Stimulated activated CD4-positive, alpha-beta T cell treated with anti-CD3 and anti-CD28 coated beads, Interleukin-4, amount 100 ng/mL, for 1 hour (primary cell): ENCODE measurements around the gene CES1.
"Not testable (repeated sequence)": the region's sequence is repeated elsewhere in the genome, so short reads cannot be mapped to it uniquely, and the experiment has no call there.

Source experiments
- DNase-seq: peaks from one replicate; pipeline ENCODE4 v3.0.0-alpha.2; 2020

The CES1 gene

DNA sequence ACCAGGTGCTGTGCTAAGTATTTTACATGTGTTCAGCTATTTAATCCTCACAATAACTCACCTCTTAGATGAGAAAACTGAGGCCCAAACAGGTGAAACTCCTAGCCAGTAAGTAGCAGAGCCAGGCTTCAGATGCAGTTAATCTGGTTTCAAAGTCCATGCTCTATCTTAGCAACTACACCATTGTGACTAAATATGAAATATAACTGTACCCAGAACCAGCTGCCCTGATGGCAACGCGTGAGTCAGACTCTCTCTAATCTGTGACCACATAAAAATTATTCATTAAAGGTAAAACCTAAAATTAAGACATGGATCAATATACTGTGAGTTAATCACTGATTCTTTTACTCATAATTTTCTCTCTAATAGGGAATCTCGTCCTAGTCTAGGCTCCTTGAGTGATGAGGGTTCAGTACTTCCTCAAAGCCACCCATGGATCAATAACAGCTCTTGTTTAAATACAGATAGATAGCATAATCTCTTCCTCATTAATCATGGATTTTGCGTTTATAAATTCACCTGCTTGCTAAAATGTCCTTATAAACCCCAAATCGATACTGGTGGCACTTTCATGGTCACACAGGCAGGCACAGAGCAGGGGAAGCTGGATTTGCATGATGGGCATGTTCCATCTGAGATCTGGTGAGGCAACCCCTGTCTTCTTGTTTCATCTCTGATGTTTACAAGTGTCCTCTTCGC, 50.7 kb downstream of the CES1 start:
- not testable (repeated sequence) for DNase-seq

GRCh38 chr16:55781456-55781855, 51.4 kb downstream of the CES1 start:
- DNase-seq = not testable (repeated sequence)

GRCh38 chr16:55780095-55780407, 52.8 kb downstream of the CES1 start:
- DNase-seq = not testable (repeated sequence)

- no peak for DNase-seq
Observed at GRCh38 chr16:55779402-55780094, 53.3 kb downstream of the CES1 start.

GRCh38 chr16:55778757-55779156, 54.1 kb downstream of the CES1 start:
- no peak for DNase-seq

GRCh38 chr16:55775857-55776256, 57.0 kb downstream of the CES1 start:
- DNase-seq = no peak

DNA sequence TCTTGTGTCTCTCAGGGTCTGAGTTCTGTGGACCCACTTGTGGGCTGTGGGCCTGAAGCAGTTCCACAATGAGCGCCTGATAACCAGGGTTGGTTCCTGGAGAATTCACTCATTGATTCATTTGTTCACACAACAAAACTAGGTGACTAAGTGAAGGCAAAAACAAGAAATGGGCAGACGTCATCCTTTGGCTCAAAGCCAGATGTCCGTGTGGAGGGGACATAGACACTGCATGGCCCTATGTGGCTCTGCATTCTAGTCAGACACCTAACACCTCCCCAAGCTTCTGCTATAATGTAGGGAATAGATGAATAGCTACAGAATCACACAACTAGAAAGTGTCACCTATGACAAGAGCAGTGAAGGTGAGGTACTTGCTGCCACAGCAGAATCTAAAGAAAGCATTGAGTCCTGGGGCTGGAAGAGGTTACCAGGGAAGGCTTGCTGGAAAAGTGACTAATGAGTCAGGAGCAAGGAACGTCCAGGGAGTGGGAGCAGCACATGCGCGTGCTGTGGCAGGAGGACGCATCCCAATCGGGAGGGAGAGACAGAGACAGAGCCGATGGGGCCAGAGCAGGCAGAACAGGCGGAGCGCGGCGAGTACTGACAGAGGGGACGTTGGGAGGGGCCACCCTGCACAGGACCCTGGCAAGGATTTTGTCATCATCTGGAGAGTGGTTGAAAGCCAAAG, 58.9 kb downstream of the CES1 start:
- DNase-seq = no peak

- DNase-seq = no peak
Observed at GRCh38 chr16:55765161-55765560, 67.7 kb downstream of the CES1 start.

- DNase-seq = no peak
Observed at GRCh38 chr16:55760310-55761001, 72.4 kb downstream of the CES1 start.

- DNase-seq = not testable (repeated sequence)
Observed at GRCh38 chr16:55759965-55760309, 73.0 kb downstream of the CES1 start.

DNA sequence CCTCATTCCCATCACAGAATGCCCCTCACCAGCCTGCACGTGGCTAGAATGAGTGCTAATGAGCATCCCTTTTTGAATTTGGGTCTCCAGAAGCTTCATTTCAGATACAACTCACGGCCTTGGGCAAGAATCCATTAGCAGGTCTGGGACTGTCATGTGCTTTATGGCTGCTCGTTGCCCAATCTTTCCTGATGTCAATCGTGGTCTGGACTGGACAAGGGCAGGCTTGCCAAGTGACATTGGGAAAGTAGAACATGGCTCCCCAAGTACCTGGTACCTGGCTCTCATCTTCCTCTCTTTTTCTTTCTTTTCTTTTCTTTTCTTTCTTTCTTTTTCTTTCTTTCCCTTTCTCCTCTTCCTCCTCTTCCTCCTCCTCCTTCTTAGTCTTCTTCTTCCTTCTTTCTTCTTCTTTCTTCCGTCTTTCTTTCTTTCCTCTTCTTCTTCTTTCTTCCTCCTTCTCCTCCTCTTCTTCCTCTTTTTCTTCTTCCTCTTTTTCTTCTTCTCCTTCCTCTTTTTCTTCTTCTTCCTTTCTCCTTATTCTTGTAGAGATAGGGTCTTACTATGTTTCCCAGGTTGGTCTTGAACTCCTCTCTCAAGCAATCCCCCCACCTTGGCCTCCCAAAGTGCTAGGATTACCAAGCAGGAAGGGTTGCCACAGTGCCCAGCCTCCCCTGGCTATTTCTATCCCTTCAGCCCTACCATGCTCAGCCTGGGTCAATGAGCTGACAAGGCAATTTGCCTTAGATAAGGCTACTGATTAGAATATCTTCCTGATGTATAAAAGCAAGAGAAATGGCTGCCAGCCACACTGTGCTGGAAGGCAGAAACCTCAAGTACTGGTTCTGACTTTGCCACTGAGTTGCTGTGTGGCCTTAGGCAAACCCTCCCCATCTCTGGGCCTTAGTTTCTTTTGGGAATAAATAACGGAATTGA, 75.0 kb downstream of the CES1 start:
- not testable (repeated sequence) for DNase-seq

DNA sequence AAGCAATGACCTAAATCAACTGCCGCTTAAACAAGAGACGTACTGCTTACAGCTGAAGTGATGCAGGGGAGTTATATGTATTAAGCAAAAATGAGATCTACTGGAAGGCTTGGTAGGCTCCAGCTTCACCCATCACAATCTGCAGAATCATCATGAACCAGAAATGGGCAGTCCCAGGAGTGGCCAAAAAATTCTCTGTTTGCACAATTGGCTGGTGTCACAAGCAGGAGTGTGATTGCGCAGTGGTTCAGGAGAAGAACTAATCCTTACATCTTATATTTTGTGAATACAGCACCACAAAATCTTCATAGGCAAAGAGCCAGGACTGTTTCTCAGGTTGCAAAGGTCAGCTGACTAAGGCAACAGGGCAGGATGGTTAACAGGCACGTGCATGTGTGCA, 75.9 kb downstream of the CES1 start:
- no peak for DNase-seq

DNA sequence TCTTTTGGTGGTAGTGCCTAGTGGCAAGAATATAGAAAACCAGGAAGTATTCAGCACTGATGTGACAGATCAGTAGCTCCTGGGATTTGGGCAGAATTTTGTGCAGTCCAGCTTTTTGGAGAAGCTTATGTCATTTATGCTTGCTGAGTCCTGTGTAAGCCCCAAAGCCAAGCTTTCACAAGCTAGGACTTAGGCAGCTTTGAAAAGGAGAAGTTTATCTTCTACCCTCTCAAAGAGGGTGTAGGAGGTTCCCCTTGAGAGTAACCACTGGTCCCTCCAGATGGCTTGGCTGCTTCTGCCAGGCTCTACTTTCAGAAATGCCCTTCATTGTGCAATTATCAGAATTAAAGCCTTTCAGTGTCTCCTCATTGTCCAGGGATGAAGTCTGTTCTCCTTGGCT, 78.8 kb downstream of the CES1 start:
- no peak for DNase-seq

DNA sequence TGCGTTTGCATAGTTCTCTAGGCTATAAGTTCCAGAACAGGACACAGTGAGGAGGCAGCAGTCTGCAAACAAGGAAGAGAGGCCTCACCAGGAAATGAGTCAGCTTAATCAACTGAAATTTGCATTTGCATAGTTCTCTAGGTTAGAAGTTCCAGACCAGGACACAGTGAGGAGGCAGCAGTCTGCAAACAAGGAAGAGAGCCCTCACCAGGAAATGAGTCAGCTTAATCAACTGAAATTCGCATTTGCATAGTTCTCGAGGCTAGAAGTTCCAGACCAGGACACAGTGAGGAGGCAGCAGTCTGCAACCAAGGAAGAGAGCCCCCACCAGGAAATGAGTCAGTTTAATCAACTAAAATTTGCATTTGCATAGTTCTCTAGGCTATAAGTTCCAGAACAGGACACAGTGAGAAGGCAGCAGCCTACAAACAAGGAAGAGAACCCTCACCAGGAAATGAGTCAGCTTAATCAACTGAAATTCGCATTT, 79.7 kb downstream of the CES1 start:
- peak; percentile 8 for DNase-seq
